NCI-H1694 (cell line): Measurements from ENCODE around the gene CEP290.

Experiments used
- DNase-seq: peaks from one replicate; lab custom pipeline; 2025; lab: John Stamatoyannopoulos, UW

Gene CEP290, protein sequence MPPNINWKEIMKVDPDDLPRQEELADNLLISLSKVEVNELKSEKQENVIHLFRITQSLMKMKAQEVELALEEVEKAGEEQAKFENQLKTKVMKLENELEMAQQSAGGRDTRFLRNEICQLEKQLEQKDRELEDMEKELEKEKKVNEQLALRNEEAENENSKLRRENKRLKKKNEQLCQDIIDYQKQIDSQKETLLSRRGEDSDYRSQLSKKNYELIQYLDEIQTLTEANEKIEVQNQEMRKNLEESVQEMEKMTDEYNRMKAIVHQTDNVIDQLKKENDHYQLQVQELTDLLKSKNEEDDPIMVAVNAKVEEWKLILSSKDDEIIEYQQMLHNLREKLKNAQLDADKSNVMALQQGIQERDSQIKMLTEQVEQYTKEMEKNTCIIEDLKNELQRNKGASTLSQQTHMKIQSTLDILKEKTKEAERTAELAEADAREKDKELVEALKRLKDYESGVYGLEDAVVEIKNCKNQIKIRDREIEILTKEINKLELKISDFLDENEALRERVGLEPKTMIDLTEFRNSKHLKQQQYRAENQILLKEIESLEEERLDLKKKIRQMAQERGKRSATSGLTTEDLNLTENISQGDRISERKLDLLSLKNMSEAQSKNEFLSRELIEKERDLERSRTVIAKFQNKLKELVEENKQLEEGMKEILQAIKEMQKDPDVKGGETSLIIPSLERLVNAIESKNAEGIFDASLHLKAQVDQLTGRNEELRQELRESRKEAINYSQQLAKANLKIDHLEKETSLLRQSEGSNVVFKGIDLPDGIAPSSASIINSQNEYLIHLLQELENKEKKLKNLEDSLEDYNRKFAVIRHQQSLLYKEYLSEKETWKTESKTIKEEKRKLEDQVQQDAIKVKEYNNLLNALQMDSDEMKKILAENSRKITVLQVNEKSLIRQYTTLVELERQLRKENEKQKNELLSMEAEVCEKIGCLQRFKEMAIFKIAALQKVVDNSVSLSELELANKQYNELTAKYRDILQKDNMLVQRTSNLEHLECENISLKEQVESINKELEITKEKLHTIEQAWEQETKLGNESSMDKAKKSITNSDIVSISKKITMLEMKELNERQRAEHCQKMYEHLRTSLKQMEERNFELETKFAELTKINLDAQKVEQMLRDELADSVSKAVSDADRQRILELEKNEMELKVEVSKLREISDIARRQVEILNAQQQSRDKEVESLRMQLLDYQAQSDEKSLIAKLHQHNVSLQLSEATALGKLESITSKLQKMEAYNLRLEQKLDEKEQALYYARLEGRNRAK (N-terminal part only)

DNA sequence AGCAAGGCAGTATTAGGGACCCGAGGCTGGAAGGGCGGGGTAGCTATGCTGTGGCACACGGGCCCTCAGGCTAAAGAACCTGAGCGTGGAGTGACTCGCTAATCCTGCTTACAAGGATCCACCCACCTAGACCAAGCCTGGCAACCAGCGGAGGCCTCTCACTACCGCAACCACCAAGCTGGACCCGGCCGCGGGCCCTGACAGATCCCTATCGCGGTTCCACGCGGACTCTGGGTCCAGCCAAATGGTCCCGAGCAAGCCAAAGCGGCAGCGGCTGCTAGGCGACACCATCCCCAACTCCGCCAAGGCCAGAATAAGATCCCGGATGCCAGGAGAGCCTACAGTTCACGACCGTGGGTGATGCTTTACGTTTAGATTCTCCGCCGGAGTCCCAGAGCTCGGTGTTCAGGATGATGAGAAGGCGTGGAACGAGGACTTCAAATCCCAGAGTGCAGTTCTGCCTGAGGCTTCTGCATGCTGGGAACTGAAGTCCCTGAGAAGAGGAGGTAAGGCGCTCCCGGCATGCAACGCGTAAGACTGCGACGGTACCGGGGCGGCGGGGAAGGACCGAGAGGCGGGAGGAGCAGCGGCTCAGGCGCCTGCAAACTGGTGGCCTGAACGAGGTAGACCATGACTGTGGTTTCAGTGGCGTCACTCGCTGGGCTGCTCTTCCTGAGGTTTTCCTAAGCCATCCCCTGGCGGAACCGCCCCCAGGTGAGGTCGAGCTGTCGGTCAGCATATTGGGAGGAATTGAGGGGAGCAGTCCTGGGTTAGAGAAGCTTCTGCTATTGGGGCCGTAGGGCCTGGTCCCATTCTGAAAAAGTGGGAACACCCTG, at the start of gene CEP290, which contains the start of gene TMTC3:
CEP290 (minus strand) TSS at position 315 of the 836 bp plus-strand sequence. CDS start 781 bp downstream, outside the sequence.
TMTC3 (plus strand) TSS at position 534 of the 836 bp plus-strand sequence. CDS start 6,009 bp downstream, outside the sequence.
- peak; percentile 98 for DNase-seq

DNA sequence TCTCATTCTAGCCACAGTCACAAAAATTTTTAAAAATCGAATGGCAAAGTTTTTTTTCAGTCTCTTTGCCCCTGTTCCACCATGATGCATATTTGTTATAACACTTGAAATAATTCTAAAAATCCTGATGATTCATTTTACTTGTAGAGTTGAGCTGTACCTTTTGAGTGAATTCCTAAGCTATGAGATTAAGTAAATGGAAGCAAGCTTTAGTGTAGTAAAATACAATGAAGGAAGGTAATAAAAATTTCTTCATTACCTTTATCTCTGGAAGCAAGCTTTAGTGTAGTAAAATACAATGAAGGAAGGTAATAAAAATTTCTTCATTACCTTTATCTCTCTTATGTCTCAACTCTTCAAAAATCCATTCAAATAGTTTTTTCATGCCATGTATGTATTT, 46.3 kb upstream of the CEP290 start:
- no peak for DNase-seq

DNA sequence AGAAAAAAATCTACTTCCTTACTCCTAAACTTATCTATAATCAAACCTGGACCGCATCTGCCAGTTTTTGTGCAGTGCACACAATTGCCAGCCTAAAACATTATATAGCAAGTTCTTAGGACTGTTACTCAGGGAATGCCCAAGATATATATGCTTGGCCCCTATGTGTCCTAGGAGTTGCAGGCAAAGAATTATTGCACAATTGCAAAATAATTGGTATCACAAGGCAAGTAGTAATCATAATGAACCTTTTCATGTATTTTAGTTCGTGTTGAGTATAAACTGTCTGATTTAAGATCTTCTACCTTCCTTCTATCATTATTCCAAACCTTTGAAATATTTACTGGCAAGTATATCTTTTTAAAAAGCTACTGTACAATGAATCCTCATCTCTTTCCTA, 45.7 kb upstream of the CEP290 start:
- DNase-seq: no peak

DNA sequence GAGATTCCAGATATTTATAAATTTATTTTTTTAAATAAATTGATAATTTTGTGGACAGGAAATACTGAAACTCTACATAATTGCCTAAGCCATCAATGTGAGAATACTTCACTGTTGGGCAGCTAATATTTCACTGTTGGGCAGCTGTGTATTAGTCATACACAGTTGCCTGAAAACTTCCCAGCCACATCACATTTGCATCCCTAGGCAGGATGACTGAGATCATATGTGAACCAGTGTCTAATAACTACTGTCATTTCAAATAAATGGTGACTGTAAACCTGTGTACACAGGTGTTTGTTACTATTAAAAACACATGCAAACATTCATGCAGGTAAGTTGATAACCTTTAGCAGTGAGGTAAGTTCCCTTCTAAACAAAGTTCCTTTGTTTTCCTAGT, 44.1 kb upstream of the CEP290 start:
- no peak for DNase-seq

GRCh38 chr12:88185279-88185678, 43.4 kb upstream of the CEP290 start:
- DNase-seq: no peak

DNA sequence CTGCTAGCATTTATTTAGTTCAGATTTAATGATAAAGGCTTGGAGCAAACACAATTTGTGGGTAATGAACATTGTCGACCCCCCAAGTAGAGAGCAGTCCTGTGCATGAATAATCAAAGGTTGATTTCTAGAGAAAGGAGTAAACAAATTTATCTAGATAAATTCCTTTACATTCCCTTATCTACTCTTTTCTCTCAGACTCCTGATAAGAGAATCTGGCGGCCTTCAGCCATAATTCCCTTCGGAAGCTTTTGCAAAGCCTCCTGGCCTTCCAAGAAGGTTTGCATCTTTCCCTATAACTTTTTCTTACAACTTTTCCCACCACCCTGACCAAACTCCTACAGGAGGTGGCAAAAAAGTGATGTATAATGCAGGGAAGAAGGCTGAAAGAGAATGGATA, 42.3 kb upstream of the CEP290 start:
- no peak for DNase-seq

DNA sequence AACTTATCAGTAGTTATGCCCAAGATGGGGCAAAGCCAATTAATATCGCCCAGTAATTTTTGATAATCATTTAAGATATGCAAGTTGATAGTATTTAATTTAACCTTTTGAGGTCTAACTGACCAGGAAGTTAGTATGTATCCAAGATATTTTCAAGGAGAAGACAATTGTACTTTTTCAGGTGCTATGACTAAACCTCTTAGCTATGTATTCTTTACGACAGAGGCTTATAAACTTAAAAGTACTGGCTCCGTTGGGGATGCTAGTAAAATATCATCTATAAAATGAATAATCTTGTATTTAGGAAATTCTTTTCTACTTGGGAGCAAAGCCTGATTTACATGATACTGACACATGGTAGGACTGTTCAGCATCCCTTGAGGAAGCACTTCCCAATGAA, 40.5 kb upstream of the CEP290 start:
- no peak for DNase-seq

- DNase-seq: no peak
Measured at GRCh38 chr12:88181881-88182280, 40.0 kb upstream of the CEP290 start.

- no peak for DNase-seq
Measured at GRCh38 chr12:88179436-88180014, 37.6 kb upstream of the CEP290 start.

- no peak for DNase-seq
Measured at GRCh38 chr12:88175544-88175943, 33.7 kb upstream of the CEP290 start.

DNA sequence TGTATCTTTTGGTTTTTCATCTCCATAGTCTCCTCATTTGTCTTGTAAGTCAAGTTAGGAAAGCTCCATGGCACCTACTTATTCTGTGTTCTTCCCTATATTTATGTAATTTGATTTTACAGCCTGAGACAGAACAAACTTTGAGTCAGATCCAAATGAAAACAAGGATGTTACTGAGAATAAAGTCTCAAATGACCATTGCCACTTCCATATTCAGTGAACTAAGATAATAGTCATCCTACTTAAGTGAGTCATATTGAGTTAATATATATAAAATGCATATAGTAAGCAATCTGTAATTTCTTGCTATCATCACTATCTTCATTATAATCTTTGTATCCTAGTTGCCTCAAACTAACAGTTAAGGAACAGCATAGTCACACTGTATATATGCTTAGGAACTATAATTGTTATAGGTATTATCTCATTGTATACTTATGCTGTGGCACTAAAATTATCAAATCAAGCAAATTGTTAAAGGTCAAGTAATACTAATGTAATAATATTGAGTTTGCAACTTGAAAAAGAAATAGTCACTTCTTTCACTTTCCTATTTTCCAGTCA, 31.0 kb upstream of the CEP290 start:
- DNase-seq: no peak

- DNase-seq: no peak
Measured at GRCh38 chr12:88167384-88167783, 25.5 kb upstream of the CEP290 start.

GRCh38 chr12:88166179-88166578, 24.3 kb upstream of the CEP290 start:
- DNase-seq: no peak

DNA sequence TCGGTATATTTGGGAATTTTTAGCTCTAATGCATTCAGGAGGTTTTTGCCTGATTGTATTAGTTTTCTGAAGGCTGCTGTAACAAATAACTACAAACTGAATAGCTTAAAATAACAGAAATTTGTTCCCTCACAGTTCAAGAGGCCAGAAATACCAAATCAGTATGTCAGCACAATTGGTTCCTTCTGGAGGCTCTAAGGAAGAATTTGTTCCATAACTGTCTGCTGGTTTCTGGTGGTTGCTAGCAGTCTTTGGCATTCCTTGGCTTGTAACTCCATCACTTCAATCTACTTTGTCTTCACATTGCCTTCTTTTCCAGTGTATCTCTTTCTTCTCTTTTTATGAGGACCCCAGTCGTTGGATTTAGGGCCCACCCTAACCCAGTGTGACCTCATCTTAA, 21.5 kb upstream of the CEP290 start:
- no peak for DNase-seq

DNA sequence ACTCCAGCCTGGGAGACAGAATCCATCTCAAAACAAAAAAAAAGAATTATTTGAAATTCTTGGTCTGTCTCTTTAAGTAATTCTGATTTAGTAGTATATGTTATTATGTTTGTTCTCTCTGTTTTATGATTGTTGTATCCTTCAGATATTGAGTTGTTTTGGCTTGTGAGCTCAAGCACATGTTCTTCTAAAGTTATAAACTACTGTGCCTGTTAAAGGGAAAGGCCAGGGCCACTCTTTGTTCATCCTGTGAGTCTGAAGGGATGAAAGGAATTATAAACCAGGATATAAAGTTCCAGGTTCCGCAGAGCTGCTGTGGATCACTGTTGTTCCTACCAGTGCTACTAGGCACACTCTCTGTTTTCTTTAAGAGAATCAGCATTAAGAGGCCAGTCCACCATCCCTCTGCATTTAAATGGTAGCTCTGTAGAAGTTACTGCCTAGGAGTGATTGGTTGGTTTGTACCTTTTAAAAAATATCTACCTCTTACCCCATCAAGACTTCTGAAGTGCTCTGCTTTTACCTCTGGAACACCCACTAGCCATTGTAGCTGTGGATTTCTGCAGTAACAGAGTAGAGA, 14.3 kb upstream of the CEP290 start:
- DNase-seq: no peak

DNA sequence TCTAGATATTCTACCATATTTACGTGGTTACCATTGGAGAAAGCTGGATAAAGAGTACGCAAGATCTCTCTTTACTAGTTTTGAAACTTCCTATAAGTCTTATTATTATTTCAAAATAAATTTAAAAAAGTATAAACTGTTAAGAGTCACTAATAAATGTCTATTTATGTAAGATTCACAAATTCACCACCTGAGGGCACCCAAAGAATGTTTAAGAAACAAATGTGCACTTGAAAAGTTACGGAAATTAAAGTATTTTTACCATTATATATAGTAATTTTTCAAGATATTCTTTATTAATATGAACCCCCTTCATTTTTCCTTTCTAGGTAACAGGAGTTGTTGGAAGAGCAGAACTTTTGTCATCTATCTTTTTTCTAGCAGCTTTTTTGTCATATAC, 12.1 kb upstream of the CEP290 start:
- no peak for DNase-seq

- no peak for DNase-seq
Measured at GRCh38 chr12:88150063-88150462, 8.2 kb upstream of the CEP290 start.

DNA sequence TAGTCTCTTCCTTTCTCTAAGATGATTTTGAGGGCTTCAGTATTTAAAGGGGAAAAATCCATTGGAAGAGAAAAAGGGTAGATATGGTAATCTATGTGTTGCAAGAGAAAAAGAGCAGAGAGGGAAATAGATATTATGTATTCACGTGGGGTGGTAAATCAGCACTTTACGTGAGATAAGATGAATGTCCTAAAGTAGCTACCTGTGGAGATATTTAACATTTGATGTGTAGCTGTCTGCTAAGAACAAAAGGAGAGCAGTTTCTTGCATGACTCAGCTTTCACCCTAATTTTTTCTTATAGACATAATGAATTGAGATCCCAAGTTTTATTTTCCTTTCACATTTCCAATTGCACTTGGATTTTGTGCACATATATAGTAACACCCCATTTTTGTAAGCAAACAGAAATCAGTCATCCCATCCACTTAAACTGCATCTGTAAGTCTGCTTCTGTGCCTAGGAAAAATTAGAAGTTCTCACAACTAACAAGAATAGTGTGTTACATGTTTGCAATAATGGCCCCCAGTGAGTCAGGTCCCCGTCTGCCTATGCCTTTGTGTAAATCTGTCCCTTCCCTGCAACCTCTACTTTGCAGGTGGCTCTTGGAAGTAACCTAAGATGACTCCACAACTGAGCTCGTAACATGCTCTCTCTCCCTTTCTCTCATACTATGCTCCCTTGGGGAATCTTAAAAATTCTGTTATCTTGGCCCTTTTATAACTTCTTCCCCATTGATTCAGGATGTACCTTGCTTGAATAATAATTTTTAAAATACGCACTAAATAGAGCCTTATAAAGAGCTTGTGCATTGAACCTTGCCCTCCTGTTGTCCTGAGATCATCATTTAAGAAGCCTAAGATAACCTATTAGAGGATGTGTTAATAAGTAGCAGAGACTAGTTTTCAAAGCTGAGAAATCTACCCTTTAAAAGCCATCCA, 3.9 kb upstream of the CEP290 start:
- DNase-seq: no peak
